ENCODE data around the gene GPR171.
A peak's percentile ranks its signal among the peaks of the same experiment; 100 is the strongest.

Gene GPR171

DNA sequence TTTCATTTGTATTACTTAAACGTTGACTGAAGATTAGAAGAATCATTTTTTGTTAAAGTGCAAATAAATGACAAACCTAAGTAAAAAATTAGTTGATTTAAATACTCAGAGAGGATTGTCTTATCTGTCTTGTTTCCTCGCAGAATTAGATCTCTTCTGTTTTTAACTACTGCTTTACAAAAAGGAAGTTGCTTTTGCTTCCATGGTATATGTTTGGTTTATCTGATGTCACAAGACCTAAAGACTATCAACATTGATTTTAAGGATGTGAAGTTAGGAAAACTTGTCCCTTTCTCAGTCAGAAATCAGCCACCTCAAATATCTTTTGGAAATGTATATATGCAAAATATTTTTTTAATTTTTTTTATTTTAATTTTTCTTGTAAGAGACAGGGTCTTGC is 28.7 kb downstream of the GPR171 start:
- TF ChIP-seq TEAD4 (IDR thresholded peaks at IDR 0.05) (no peak), FOXM1 (IDR thresholded peaks at IDR 0.05; ENCODE audit: borderline replicate concordance, low read depth) (no peak), CEBPB (IDR thresholded peaks at IDR 0.05) (no peak), YY1 (IDR thresholded peaks at IDR 0.05; ENCODE audit: low read depth) (no peak), CREB1 (IDR thresholded peaks at IDR 0.05; ENCODE audit: low read depth) (no peak), ZBTB7A (IDR thresholded peaks at IDR 0.05; ENCODE audit: low read depth) (no peak), TAF1 (IDR thresholded peaks at IDR 0.05; ENCODE audit: low read depth) (no peak), NFIC (IDR thresholded peaks at IDR 0.05) (no peak), EGR1 (IDR thresholded peaks at IDR 0.05) (no peak), TCF12 (IDR thresholded peaks at IDR 0.05; ENCODE audit: low read depth) (no peak), RAD21 (IDR thresholded peaks at IDR 0.05; ENCODE audit: low read depth) (no peak), EP300 (IDR thresholded peaks at IDR 0.05; ENCODE audit: borderline replicate concordance) (no peak)
- TF ChIP-seq, protein P1, sequence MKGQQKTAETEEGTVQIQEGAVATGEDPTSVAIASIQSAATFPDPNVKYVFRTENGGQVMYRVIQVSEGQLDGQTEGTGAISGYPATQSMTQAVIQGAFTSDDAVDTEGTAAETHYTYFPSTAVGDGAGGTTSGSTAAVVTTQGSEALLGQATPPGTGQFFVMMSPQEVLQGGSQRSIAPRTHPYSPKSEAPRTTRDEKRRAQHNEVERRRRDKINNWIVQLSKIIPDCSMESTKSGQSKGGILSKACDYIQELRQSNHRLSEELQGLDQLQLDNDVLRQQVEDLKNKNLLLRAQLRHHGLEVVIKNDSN (IDR thresholded peaks at IDR 0.05), result no peak
- TF ChIP-seq, protein P2, sequence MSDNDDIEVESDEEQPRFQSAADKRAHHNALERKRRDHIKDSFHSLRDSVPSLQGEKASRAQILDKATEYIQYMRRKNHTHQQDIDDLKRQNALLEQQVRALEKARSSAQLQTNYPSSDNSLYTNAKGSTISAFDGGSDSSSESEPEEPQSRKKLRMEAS (IDR thresholded peaks at IDR 0.05), result no peak

DNA sequence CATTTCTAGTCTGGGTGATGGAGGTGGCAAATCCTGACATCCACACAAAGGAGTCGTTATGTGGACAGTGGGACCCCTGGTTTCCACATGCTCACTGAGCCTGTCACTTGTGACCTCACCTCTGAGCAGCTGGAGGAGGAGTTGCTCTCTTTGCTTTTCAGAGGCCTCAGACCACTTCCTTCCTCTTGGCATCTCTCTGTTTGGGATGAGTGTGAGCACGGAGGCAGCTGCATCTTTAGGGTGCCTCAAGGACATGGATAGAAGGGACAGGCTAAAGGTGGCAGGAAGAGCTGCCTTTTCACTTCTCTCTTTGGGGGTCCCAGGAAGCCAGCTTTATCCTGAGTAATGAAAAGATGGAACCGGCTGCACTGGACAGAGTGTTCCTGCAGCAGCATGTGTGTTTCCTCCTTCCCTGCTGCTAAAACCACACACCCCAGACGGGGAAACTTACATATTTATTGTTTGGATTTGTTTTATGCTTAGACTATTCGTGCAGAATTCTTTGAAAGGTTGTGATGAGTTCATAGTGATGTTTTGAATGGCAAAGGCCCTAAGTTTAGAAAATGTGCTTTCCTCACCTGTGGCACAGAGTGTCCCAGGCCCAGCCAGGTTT is 31.8 kb downstream of the GPR171 start:
- TF ChIP-seq FOXM1 (IDR thresholded peaks at IDR 0.05; ENCODE audit: borderline replicate concordance, low read depth), result no peak
- TF ChIP-seq RAD21 (IDR thresholded peaks at IDR 0.05; ENCODE audit: low read depth), result no peak
- TF ChIP-seq CEBPB (IDR thresholded peaks at IDR 0.05), result no peak
- TF ChIP-seq, protein P2 (IDR thresholded peaks at IDR 0.05), result no peak
- no peak for TF ChIP-seq TCF12 (IDR thresholded peaks at IDR 0.05; ENCODE audit: low read depth)
- TF ChIP-seq EGR1 (IDR thresholded peaks at IDR 0.05), result no peak
- TF ChIP-seq, protein P1 (IDR thresholded peaks at IDR 0.05), result no peak
- no peak for TF ChIP-seq ZBTB7A (IDR thresholded peaks at IDR 0.05; ENCODE audit: low read depth)
- TF ChIP-seq NFIC (IDR thresholded peaks at IDR 0.05), result no peak
- TF ChIP-seq, protein P3, sequence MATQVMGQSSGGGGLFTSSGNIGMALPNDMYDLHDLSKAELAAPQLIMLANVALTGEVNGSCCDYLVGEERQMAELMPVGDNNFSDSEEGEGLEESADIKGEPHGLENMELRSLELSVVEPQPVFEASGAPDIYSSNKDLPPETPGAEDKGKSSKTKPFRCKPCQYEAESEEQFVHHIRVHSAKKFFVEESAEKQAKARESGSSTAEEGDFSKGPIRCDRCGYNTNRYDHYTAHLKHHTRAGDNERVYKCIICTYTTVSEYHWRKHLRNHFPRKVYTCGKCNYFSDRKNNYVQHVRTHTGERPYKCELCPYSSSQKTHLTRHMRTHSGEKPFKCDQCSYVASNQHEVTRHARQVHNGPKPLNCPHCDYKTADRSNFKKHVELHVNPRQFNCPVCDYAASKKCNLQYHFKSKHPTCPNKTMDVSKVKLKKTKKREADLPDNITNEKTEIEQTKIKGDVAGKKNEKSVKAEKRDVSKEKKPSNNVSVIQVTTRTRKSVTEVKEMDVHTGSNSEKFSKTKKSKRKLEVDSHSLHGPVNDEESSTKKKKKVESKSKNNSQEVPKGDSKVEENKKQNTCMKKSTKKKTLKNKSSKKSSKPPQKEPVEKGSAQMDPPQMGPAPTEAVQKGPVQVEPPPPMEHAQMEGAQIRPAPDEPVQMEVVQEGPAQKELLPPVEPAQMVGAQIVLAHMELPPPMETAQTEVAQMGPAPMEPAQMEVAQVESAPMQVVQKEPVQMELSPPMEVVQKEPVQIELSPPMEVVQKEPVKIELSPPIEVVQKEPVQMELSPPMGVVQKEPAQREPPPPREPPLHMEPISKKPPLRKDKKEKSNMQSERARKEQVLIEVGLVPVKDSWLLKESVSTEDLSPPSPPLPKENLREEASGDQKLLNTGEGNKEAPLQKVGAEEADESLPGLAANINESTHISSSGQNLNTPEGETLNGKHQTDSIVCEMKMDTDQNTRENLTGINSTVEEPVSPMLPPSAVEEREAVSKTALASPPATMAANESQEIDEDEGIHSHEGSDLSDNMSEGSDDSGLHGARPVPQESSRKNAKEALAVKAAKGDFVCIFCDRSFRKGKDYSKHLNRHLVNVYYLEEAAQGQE (IDR thresholded peaks at IDR 0.05; ENCODE audit: low read depth), result no peak
- TF ChIP-seq TAF1 (IDR thresholded peaks at IDR 0.05; ENCODE audit: low read depth), result no peak
- TF ChIP-seq TEAD4 (IDR thresholded peaks at IDR 0.05), result no peak
- TF ChIP-seq YY1 (IDR thresholded peaks at IDR 0.05; ENCODE audit: low read depth), result no peak
- TF ChIP-seq CREB1 (IDR thresholded peaks at IDR 0.05; ENCODE audit: low read depth), result no peak
- TF ChIP-seq EP300 (IDR thresholded peaks at IDR 0.05; ENCODE audit: borderline replicate concordance), result no peak

DNA sequence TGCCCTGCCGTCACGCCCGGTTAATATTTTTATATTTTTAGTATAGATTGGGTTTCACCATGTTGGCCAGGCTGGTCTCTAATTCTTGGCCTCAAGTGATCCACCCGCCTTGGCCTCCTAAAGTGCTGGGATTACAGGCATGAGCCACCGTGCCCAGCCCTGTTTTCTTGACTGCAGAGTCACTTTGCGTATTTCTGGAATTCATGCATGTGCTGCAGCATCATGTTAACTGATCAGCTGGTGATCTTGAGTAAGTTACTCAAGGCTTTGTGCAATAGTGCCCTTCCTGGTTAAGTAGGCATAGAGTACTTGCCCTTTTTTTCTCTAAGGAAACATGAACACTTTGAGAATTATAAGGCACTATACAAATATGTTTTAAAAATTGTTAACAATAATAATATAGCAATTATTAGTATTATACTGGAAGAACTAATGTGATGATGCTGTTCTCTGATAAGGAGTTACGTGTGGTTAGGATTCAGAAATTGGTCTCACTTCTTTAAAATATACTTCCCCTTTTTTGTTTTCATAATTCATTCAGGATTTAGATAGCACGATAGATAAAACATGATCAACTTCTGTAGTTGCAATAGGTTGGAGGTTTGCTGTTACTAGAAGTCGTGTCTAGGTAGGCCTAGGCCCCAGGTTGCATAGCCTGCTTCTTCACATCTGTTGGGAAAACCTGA is 33.6 kb downstream of the GPR171 start:
- TF ChIP-seq, protein P2 (IDR thresholded peaks at IDR 0.05), result no peak
- no peak for TF ChIP-seq FOXM1 (IDR thresholded peaks at IDR 0.05; ENCODE audit: borderline replicate concordance, low read depth)
- no peak for TF ChIP-seq RAD21 (IDR thresholded peaks at IDR 0.05; ENCODE audit: low read depth)
- TF ChIP-seq ZBTB7A (IDR thresholded peaks at IDR 0.05; ENCODE audit: low read depth), result no peak
- no peak for TF ChIP-seq TCF12 (IDR thresholded peaks at IDR 0.05; ENCODE audit: low read depth)
- TF ChIP-seq, protein P3 (IDR thresholded peaks at IDR 0.05; ENCODE audit: low read depth), result no peak
- no peak for TF ChIP-seq NFIC (IDR thresholded peaks at IDR 0.05)

DNA sequence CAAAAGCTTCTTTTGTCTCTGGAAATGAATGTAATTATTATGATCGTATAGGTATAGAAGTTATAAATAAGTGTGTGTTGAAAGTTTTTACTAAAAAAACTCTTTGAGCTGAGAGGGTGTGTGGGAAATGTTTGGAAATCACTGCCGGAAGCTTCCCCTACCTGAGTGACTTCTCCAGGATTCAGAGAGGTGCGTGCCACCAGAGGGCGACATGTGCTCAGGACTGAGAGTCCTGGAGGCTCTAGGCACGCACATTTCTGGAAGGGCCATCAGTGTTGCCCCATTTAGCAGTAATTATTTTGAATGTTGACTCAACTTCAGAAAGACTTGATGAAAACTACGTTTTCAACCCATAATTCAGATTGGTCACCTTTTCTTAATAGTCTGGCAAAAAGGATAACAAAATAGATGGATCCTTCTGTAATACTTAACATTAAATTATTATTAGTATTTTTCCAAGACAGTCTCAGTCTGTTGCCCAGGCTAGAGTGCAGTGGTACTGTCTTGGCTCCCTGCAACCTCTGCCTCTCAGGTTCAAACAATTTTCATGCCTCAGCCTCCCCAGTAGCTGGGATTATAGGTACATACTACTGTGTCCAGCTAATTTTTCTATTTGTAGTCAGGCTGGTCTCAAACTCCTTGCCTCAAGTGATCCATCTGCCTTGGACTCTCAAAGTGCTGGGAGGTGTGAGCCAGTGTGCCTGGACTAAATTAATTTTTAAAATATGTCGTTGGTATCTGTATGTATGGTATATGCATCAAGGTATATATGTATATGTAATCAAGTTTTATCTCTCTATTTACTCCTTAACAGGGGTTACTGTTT is 34.5 kb downstream of the GPR171 start:
- TF ChIP-seq FOXM1 (IDR thresholded peaks at IDR 0.05; ENCODE audit: borderline replicate concordance, low read depth), result no peak
- peak; percentile 81 for TF ChIP-seq RAD21 (IDR thresholded peaks at IDR 0.05; ENCODE audit: low read depth)
- no peak for TF ChIP-seq CREB1 (IDR thresholded peaks at IDR 0.05; ENCODE audit: low read depth)

DNA sequence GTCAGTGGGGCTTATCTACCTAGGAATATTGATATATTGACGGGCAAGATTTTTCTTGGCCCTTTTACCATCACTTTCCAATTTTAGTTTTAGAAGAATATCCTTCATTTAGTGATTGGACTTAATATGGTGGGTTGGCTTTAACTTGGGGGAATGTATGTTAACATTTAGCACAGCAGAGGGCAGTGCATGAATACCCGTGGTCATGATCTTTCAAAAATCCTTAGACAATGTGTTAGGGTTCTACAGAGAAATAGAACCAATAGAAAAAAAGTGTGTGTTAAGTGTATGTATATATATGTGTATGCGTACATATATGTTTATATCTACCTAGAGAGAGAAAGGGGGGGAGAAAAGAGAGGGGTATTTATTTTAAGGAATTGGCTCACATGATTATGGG is 36.9 kb downstream of the GPR171 start:
- TF ChIP-seq TAF1 (IDR thresholded peaks at IDR 0.05; ENCODE audit: low read depth) (no peak), RAD21 (IDR thresholded peaks at IDR 0.05; ENCODE audit: low read depth) (no peak), TCF12 (IDR thresholded peaks at IDR 0.05; ENCODE audit: low read depth) (no peak), NFIC (IDR thresholded peaks at IDR 0.05) (no peak), YY1 (IDR thresholded peaks at IDR 0.05; ENCODE audit: low read depth) (no peak), FOXM1 (IDR thresholded peaks at IDR 0.05; ENCODE audit: borderline replicate concordance, low read depth) (no peak), CEBPB (IDR thresholded peaks at IDR 0.05) (no peak), EP300 (IDR thresholded peaks at IDR 0.05; ENCODE audit: borderline replicate concordance) (no peak), CREB1 (IDR thresholded peaks at IDR 0.05; ENCODE audit: low read depth) (no peak), ZBTB7A (IDR thresholded peaks at IDR 0.05; ENCODE audit: low read depth) (no peak), TEAD4 (IDR thresholded peaks at IDR 0.05) (no peak)
- TF ChIP-seq, protein P1 (IDR thresholded peaks at IDR 0.05), result no peak
- TF ChIP-seq, protein P3 (IDR thresholded peaks at IDR 0.05; ENCODE audit: low read depth), result no peak
- TF ChIP-seq, protein P2 (IDR thresholded peaks at IDR 0.05), result no peak

Data from Ishikawa (cell line).